Measurements from ENCODE around the gene DDX17. TPM values are rescaled to one million over a fixed set of nuclear protein-coding genes. Genes with fewer than 3 reads are reported as not detected.

The DDX17 gene
- total and polyA plus RNA-seq, 2 of the 8 experiments (the other 6 are each of a cell fraction or from before 2014, with no cell fraction given) = 437 to 441 TPM

DNA sequence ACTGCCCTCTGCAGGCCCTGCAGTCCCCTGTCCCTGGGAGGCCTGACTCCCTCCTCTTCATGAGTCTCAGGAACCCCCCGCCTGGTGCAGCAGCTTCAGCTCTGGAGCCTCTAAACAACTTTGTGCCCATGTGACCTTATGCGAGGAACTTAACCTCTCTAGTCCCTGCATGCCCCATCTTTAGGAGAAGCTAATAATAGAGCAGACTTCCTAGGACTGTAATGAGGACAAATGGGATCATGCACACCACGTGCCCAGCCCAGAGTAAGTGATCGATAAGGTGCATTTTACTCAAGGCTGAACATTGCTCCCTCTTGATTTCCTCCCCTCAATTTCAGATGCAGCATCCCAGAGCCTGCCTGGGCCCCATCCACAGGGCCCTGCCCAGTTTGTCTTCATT lies 70.1 kb downstream of the DDX17 start (continued):
- TF ChIP-seq, protein P1, sequence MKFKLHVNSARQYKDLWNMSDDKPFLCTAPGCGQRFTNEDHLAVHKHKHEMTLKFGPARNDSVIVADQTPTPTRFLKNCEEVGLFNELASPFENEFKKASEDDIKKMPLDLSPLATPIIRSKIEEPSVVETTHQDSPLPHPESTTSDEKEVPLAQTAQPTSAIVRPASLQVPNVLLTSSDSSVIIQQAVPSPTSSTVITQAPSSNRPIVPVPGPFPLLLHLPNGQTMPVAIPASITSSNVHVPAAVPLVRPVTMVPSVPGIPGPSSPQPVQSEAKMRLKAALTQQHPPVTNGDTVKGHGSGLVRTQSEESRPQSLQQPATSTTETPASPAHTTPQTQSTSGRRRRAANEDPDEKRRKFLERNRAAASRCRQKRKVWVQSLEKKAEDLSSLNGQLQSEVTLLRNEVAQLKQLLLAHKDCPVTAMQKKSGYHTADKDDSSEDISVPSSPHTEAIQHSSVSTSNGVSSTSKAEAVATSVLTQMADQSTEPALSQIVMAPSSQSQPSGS (IDR thresholded peaks at IDR 0.05; ENCODE audit: low read length) = no peak
